HepG2 (cell line): ENCODE data around the gene ANXA3. TPM values are rescaled to one million over a fixed set of nuclear protein-coding genes. Genes with fewer than 3 reads are reported as not detected.

Source experiments
- NBN ChIP-seq: fragments of 450-650 bp; conservative IDR thresholded peaks from 2 replicates; pipeline ENCODE4 v1.6.1; 2017
- TERF1 ChIP-seq: sonication (generic); formaldehyde crosslinking; IDR thresholded peaks from 2 replicates; pipeline ENCODE4 v1.8.0; 2022; ENCODE audit warnings: mild to moderate bottlenecking, missing genetic modification reagents, moderate library complexity
- ZFP41 ChIP-seq: sonication (generic); formaldehyde crosslinking; IDR thresholded peaks from 2 replicates; pipeline ENCODE4 v1.4.0; 2020; ENCODE audit warnings: mild to moderate bottlenecking, missing genetic modification reagents, borderline replicate concordance
- ZHX1 ChIP-seq: sonication (generic); formaldehyde crosslinking; IDR thresholded peaks from 2 replicates; pipeline ENCODE4 v1.8.1; 2022; ENCODE audit warnings: low read depth, mild to moderate bottlenecking, missing genetic modification reagents
- ZNF441 ChIP-seq: sonication (generic); formaldehyde crosslinking; IDR thresholded peaks from 2 replicates; pipeline ENCODE4 v1.7.0; 2021; ENCODE audit warnings: missing genetic modification reagents, borderline replicate concordance
- ZNF543 ChIP-seq: sonication (generic); formaldehyde crosslinking; IDR thresholded peaks from 2 replicates; pipeline ENCODE4 v1.4.0; 2020; ENCODE audit warnings: mild to moderate bottlenecking, missing genetic modification reagents
- polyA plus RNA-seq, 8 experiments: library from polyadenylated mRNA; depleted of rRNA in 3 of 8; stranded (reverse) in 7 of 8; unstranded in 1 of 8; fragments of >200 nt; fragmentation: Illumina TruSeq in 4 of 8; extraction: Trizol in 4 of 8; gene quantifications; 2 replicates each; pipeline versions ENCODE4 v1.2.1 to v1.2.3, GENCODE V29; 2011 to 2016; ENCODE audit warnings: low read depth in 4 of 8, missing spikeins in 1 of 8, mixed read lengths in 1 of 8; ENCODE audit not compliant: insufficient read depth in 1 of 8
- small RNA-seq, 3 experiments: library from RNA; depleted of rRNA; stranded (forward); fragments of <200 nt; gene quantifications; one replicate each; pipeline ENCODE3, GENCODE V24; 2012; ENCODE audit warnings: low read depth in 2 of 3, low replicate concordance in 1 of 3; ENCODE audit not compliant: insufficient read length in 3 of 3, insufficient read depth in 2 of 3
- total RNA-seq, 5 experiments: library from RNA; depleted of rRNA; stranded (reverse); fragments of >200 nt; fragmentation: Illumina TruSeq; extraction: Trizol; gene quantifications; 2 replicates each; pipeline ENCODE4 v1.2.3, GENCODE V29; 2016; ENCODE audit warnings: low read depth in 1 of 5

The ANXA3 gene
- total and polyA plus RNA-seq, 2 of the 13 experiments (the other 11 are each of a cell fraction or from before 2014, with no cell fraction given) = 6.5 to 6.9 TPM

- TF ChIP-seq TERF1 (no peak), ZNF441 (CRISPR knock-in tag) (no peak), NBN (no peak), ZNF543 (CRISPR knock-in tag) (no peak), ZHX1 (CRISPR knock-in tag) (no peak), ZFP41 (CRISPR knock-in tag) (no peak)
Measured at GRCh38 chr4:78659665-78660064, 108.1 kb downstream of the ANXA3 start (continued).

Small RNA genes lying within 50 kb of the gene (small RNA-seq; reads per million reads assigned to genes)
- gene HIGD1AP13 = 0 reads per million in 3 experiments
- 0 reads per million in 3 experiments for gene RF00019

Other genes starting within 250 kb of the ANXA3 start
- gene BMP2K, start 224.6 kb downstream of the ANXA3 start, total RNA-seq (2016; rRNA removed; fragmentation: Illumina TruSeq; extraction: Trizol) = 15.2 and 15.4 TPM in 2 replicates
- 8.4 and 8.6 TPM in 2 replicates for gene BMP2K, start 224.6 kb downstream of the ANXA3 start, polyA plus RNA-seq (2011; rRNA removed)